PC-3 (cell line): Measurements from ENCODE around the gene ZNF354B. TPM values are rescaled to one million over a fixed set of nuclear protein-coding genes. Genes with fewer than 3 reads are reported as not detected.
"Not testable (repeated sequence)": the region's sequence is repeated elsewhere in the genome, so short reads cannot be mapped to it uniquely, and the experiment has no call there.

Experiments
- ATAC-seq: fragments of 200-7000 bp; cut with Tn5 transposase; 2 replicates; pipeline ENCODE4 v1.9.1; 2020; ENCODE audit warnings: mild to moderate bottlenecking, moderate library complexity
- BruUV-seq: library from RNA; stranded (reverse); fragments of 400-500 nt; replicated peaks from 2 replicates; lab custom pipeline; 2021; lab: Mats Ljungman, UMichigan
- CTCF ChIA-PET: fragments of 300-600 bp; sonication (Branson Sonifier 250); formaldehyde crosslinking; loops from one replicate; lab custom pipeline; 2022; ENCODE audit warnings: antibody characterized with exemption; lab: Charles Lee
- POLR2A ChIA-PET: fragments of 300-600 bp; sonication (Branson Sonifier 250); formaldehyde crosslinking; loops from one replicate; lab custom pipeline; 2022; ENCODE audit warnings: antibody characterized with exemption; ENCODE audit not compliant: unreplicated experiment; lab: Charles Lee
- DNase-seq: peaks from one replicate; pipeline ENCODE4 v3.0.0-alpha.2; 2015
- H2AFZ ChIP-seq: fragments of 300-600 bp; sonication (generic); 2 replicates; pipeline ENCODE4 v1.6.0; 2016; ENCODE audit warnings: antibody characterized with exemption, low read length
- H3F3A ChIP-seq: fragments of 300-600 bp; sonication (generic); one replicate; pipeline ENCODE4 v1.6.0; 2017; ENCODE audit warnings: antibody characterized with exemption, low read length, control low read depth, mild to moderate bottlenecking; ENCODE audit not compliant: unreplicated experiment
- H3K27ac ChIP-seq: fragments of 300-600 bp; sonication (generic); 2 replicates; pipeline ENCODE4 v1.5.1; 2016; ENCODE audit warnings: mild to moderate bottlenecking, low read length
- H3K27me3 ChIP-seq: fragments of 300-600 bp; sonication (generic); 2 replicates; pipeline ENCODE4 v1.6.1; 2016; ENCODE audit warnings: low read length, mixed read lengths
- H3K36me3 ChIP-seq: fragments of 300-600 bp; sonication (generic); 2 replicates; pipeline ENCODE4 v1.6.1; 2016; ENCODE audit warnings: low read depth, mixed run types, low read length, mixed read lengths
- H3K4me1 ChIP-seq: fragments of 300-600 bp; sonication (generic); 2 replicates; pipeline ENCODE4 v1.5.1; 2016; ENCODE audit warnings: low read length; ENCODE audit not compliant: insufficient read depth
- H3K4me2 ChIP-seq: fragments of 300-600 bp; sonication (generic); 2 replicates; pipeline ENCODE4 v1.6.0; 2016; ENCODE audit warnings: low read length
- H3K4me3 ChIP-seq: fragments of 300-600 bp; sonication (generic); 2 replicates; pipeline ENCODE4 v1.5.1; 2016; ENCODE audit warnings: mild to moderate bottlenecking, low read length, mixed read lengths
- H3K79me2 ChIP-seq: fragments of 300-600 bp; sonication (generic); 2 replicates; pipeline ENCODE4 v1.6.1; 2017; ENCODE audit warnings: low read length, mixed read lengths
- H3K9ac ChIP-seq: fragments of 300-600 bp; sonication (generic); 2 replicates; pipeline ENCODE4 v1.6.0; 2016; ENCODE audit warnings: mild to moderate bottlenecking, low read length
- H3K9me2 ChIP-seq: fragments of 300-600 bp; sonication (generic); replicated peaks from 2 replicates; pipeline ENCODE4 v1.6.1; 2016; ENCODE audit warnings: mixed run types, low read length, mixed read lengths
- H3K9me3 ChIP-seq: fragments of 300-600 bp; sonication (generic); 2 replicates; pipeline ENCODE4 v1.6.1; 2016; ENCODE audit warnings: low read length, mixed read lengths
- H4K20me1 ChIP-seq: fragments of 300-600 bp; sonication (generic); 2 replicates; pipeline ENCODE4 v1.6.1; 2016; ENCODE audit warnings: low read length, mixed read lengths
- CTCF ChIP-seq: fragments of 300-600 bp; sonication (generic); conservative IDR thresholded peaks from 2 replicates; pipeline ENCODE4 v1.5.1; 2017; ENCODE audit warnings: antibody characterized with exemption, low read depth, mild to moderate bottlenecking, low read length
- EZH2 ChIP-seq: fragments of 300-600 bp; sonication (generic); IDR thresholded peaks from one replicate; pipeline ENCODE4 v1.6.1; 2017; ENCODE audit warnings: antibody characterized with exemption, mild to moderate bottlenecking, low read length; ENCODE audit not compliant: unreplicated experiment
- EZH2phosphoT487 ChIP-seq: fragments of 300-600 bp; sonication (generic); IDR thresholded peaks from 2 replicates; pipeline ENCODE4 v1.6.1; 2018; ENCODE audit warnings: mild to moderate bottlenecking, antibody characterized with exemption, low read length, borderline replicate concordance
- intact Hi-C: fragments of 100-400 bp; cut with micrococcal nuclease; formaldehyde crosslinking; loops from 2 replicates; pipeline ENCODE4 v1.9.0; 2023
- total RNA-seq: library from RNA; depleted of rRNA; stranded (reverse); fragments of >200 nt; gene quantifications from 2 replicates; pipeline ENCODE4 v1.2.3, GENCODE V29; 2014

Gene ZNF354B
- total RNA-seq, 1 experiment from 2014 or later = 6.2 TPM

DNA sequence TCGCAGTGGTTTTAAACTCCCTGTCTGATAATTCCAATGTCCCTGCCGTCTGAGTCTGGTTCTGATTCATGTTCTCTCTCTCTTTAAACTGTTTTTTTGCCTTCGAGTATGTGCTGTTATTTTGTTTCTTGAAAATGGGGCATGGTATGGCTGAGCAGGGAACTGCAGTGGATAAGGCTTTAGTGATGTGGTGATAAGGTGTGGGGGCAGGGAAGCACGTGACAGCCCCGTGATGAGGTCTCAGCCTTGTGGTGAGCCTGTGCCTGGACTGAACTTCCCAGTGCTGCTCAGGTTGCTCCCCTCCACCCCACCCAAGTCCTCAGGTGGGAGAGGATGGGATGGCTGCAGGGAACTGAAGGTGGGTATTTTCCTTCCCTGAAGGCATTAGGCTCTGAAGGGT, 5.5 kb upstream of the ZNF354B start:
- no peak overlapping the region for H3K4me3 ChIP-seq
- H3K9ac ChIP-seq = no peak overlapping the region
- H3K27ac ChIP-seq = no peak overlapping the region
- intact Hi-C loops = no loop called here
- ATAC-seq (no peak), DNase-seq (no peak)
- H3K36me3 ChIP-seq = no peaks in the 10 kb centered on the region
- no peak overlapping the region for H2AFZ ChIP-seq
- BruUV-seq = no TSS peak
- no peak overlapping the region for H3K4me2 ChIP-seq
- no peaks in the 10 kb centered on the region for H3K9me2 ChIP-seq
- H4K20me1 ChIP-seq = no peaks in the 10 kb centered on the region
- 0 out of 2 replicates have a peak, but pooled peaks cover 2% of the 10 kb centered on the region for H3K9me3 ChIP-seq
- no peaks in the 10 kb centered on the region for H3K4me1 ChIP-seq
- POLR2A ChIA-PET = no interaction called here
- CTCF ChIA-PET = no interaction called here
- TF ChIP-seq EZH2phosphoT487 = no peak
- TF ChIP-seq CTCF = no peak
- TF ChIP-seq EZH2 = no peak
- H3K79me2 ChIP-seq = no peaks in the 10 kb centered on the region
- no peaks in the 10 kb centered on the region for H3F3A ChIP-seq
- H3K27me3 ChIP-seq = peaks cover 6% of the 10 kb centered on the region; the same call in 1 of the 2 replicates

DNA sequence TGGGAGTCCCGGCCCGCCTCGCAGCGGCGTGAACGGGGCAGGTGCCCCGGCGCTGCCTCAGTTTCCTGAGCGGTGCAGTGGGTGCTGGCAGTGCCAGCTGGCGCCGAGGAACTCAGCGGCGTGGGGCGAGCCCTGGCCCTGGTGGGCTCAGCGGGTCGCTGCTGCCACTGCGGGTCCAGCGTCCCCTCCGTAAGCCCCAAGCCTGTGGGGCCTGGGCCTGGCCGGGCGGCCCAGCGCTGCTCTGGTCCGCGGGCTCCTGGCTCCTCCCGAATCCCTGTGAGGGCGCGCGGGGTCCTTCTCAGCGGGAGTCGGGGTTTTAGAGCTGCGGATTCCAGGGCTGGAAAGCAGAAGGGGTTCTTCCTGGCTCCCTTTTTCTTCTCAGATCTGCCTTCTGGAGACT, 862 bp downstream of the ZNF354B start:
- H3K4me3 ChIP-seq = peak overlapping the region; percentile 77
- H3F3A ChIP-seq, H4K20me1 ChIP-seq, H3K27ac ChIP-seq, H3K4me1 ChIP-seq, H3K9me3 ChIP-seq, CTCF ChIA-PET, BruUV-seq, H3K9me2 ChIP-seq, DNase-seq, intact Hi-C loops, H3K27me3 ChIP-seq, POLR2A ChIA-PET: not testable (repeated sequence)
- H3K36me3 ChIP-seq = peaks cover 27% of the 10 kb centered on the region
- ATAC-seq = peak; percentile 11; the same call in 1 of the 2 replicates
- H3K9ac ChIP-seq = peak overlapping the region; percentile 75
- H2AFZ ChIP-seq = peak overlapping the region; percentile 90; the same call in 1 of the 2 replicates
- H3K79me2 ChIP-seq = peaks cover 20% of the 10 kb centered on the region
- peak overlapping the region; percentile 78 for H3K4me2 ChIP-seq

GRCh38 chr5:178861627-178862026, 1.9 kb downstream of the ZNF354B start:
- no peaks in the 10 kb centered on the region for H3F3A ChIP-seq
- H2AFZ ChIP-seq = no peak overlapping the region
- peaks cover 37% of the 10 kb centered on the region for H3K36me3 ChIP-seq
- CTCF ChIA-PET = no interaction called here
- H3K9ac ChIP-seq = no peak overlapping the region
- TF ChIP-seq EZH2phosphoT487 = no peak
- no peak for TF ChIP-seq CTCF
- no peak for TF ChIP-seq EZH2
- ATAC-seq (no peak), DNase-seq (no peak)
- peak overlapping the region; percentile 71 for H3K4me2 ChIP-seq
- no peaks in the 10 kb centered on the region for H3K9me3 ChIP-seq
- peak overlapping the region; percentile 41 for H3K4me3 ChIP-seq
- H4K20me1 ChIP-seq = no peaks in the 10 kb centered on the region
- no peak overlapping the region for H3K27ac ChIP-seq
- no peaks in the 10 kb centered on the region for H3K27me3 ChIP-seq
- POLR2A ChIA-PET = no interaction called here
- peaks cover 5% of the 10 kb centered on the region; the same call in 1 of the 2 replicates for H3K4me1 ChIP-seq
- BruUV-seq = TSS peak; percentile 30
- H3K9me2 ChIP-seq = no peaks in the 10 kb centered on the region
- H3K79me2 ChIP-seq = peaks cover 20% of the 10 kb centered on the region
- intact Hi-C loops = no loop called here
